Fibroblast of mammary gland (primary cell): ENCODE measurements around the gene UBASH3A.

Source experiments
- DNase-seq: peaks from one replicate; pipeline ENCODE4 v3.0.0-alpha.2; 2010; ENCODE audit warnings: low read depth
- H3K4me3 ChIP-seq: 2 replicates; pipeline ENCODE4 v1.5.1; 2011; ENCODE audit warnings: low read depth, mild to moderate bottlenecking, low read length, moderate library complexity; ENCODE audit not compliant: control insufficient read depth
- CTCF ChIP-seq: conservative IDR thresholded peaks from 2 replicates; pipeline ENCODE4 v1.5.1; 2011; ENCODE audit warnings: low read depth, low read length, inconsistent platforms; ENCODE audit not compliant: control insufficient read depth, insufficient read depth

Gene UBASH3A

GRCh38 chr21:42426424-42426823 lies 22.7 kb downstream of the UBASH3A start:
- H3K4me3 ChIP-seq, result no peak overlapping the region
- TF ChIP-seq CTCF, result no peak
- DNase-seq, result no peak

- no peak for TF ChIP-seq CTCF
- H3K4me3 ChIP-seq, result no peak overlapping the region
- no peak for DNase-seq
Observed at GRCh38 chr21:42426876-42427480, 23.3 kb downstream of the UBASH3A start.

- no peak overlapping the region for H3K4me3 ChIP-seq
- TF ChIP-seq CTCF, result no peak
- DNase-seq, result no peak
Observed at GRCh38 chr21:42427809-42428419, 24.2 kb downstream of the UBASH3A start.

GRCh38 chr21:42429021-42429420 lies 25.3 kb downstream of the UBASH3A start:
- H3K4me3 ChIP-seq, result no peak overlapping the region
- no peak for DNase-seq
- TF ChIP-seq CTCF, result no peak

- DNase-seq, result no peak
- no peak overlapping the region for H3K4me3 ChIP-seq
Observed at GRCh38 chr21:42429856-42430255, 26.2 kb downstream of the UBASH3A start.

GRCh38 chr21:42430521-42430920 lies 26.8 kb downstream of the UBASH3A start:
- TF ChIP-seq CTCF, result no peak
- no peak overlapping the region for H3K4me3 ChIP-seq
- no peak for DNase-seq

More at GRCh38 chr21:42429856-42430255, 26.2 kb downstream of the UBASH3A start:
- TF ChIP-seq CTCF, result no peak
